Type B pancreatic cell (in vitro differentiated cells): Measurements from ENCODE around the gene CD40LG. TPM values are rescaled to one million over a fixed set of nuclear protein-coding genes. Genes with fewer than 3 reads are reported as not detected.

ENCODE experiments used
- DNase-seq: peaks from one replicate; pipeline ENCODE4 v3.0.0; 2021; ENCODE audit warnings: mixed read lengths; ENCODE audit not compliant: unreplicated experiment; ENCODE audit errors: extremely low spot score
- H3K27ac Mint-ChIP-seq: 2 replicates; pipeline ENCODE4 v1.8.0; 2021; ENCODE audit warnings: mild to moderate bottlenecking, mixed read lengths
- H3K27me3 Mint-ChIP-seq: 2 replicates; pipeline ENCODE4 v1.8.0; 2021; ENCODE audit warnings: mixed read lengths
- H3K36me3 Mint-ChIP-seq: 2 replicates; pipeline ENCODE4 v1.8.0; 2021; ENCODE audit warnings: mixed read lengths
- H3K4me1 Mint-ChIP-seq: one replicate; pipeline ENCODE4 v1.8.0; 2021; ENCODE audit warnings: mixed read lengths; ENCODE audit not compliant: unreplicated experiment
- H3K4me3 Mint-ChIP-seq: 2 replicates; pipeline ENCODE4 v1.8.0; 2021; ENCODE audit warnings: mild to moderate bottlenecking, mixed read lengths
- H3K9me3 Mint-ChIP-seq: 2 replicates; pipeline ENCODE4 v1.8.0; 2021; ENCODE audit warnings: mixed read lengths
- total RNA-seq: library from RNA; stranded (reverse); gene quantifications from 2 replicates; pipeline ENCODE4 v1.2.1, GENCODE V29; 2021; ENCODE audit warnings: low replicate concordance
- TF ChIP-seq, protein P1 (sequence below): fragments of 200-600 bp; sonication (generic); conservative IDR thresholded peaks from 2 replicates; pipeline ENCODE4 v1.5.0; 2021; ENCODE audit warnings: antibody characterized with exemption, mild to moderate bottlenecking

CD40LG gene
- total RNA-seq, 1 donor from 2014 or later: not detected

DNA sequence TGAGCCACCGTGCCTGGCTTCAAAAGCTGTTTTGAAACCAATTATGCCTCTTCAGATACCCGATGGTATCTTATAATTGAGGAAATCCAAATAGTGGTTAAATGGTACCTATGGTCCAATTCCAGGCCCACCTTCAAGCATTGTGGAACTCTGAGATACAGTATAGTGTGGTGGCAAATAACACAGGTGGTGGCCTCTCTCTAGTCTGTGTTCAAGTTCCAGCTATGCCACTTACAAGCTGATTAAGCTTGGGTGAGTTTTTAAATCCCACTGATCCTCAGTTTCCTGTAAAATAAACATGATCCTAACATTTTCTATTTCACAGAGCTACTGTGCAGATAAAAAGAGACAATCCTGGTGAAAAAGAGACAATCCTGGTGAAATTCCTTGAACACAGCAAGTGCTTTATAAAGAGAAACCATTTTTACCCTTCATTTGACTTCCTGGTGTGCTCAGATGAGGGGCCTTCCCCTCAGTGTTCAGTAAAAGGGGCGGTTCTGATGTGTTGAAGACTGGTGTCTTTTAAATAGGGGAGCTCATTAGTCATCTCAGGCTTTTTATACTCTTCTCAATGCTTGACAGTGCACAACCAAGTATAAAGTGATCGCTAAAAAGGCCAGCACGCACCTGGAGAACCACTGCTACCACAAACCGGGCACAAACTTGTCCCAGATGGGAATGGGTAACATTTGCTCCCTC, 30.8 kb upstream of the CD40LG start:
- TF ChIP-seq, protein P1, sequence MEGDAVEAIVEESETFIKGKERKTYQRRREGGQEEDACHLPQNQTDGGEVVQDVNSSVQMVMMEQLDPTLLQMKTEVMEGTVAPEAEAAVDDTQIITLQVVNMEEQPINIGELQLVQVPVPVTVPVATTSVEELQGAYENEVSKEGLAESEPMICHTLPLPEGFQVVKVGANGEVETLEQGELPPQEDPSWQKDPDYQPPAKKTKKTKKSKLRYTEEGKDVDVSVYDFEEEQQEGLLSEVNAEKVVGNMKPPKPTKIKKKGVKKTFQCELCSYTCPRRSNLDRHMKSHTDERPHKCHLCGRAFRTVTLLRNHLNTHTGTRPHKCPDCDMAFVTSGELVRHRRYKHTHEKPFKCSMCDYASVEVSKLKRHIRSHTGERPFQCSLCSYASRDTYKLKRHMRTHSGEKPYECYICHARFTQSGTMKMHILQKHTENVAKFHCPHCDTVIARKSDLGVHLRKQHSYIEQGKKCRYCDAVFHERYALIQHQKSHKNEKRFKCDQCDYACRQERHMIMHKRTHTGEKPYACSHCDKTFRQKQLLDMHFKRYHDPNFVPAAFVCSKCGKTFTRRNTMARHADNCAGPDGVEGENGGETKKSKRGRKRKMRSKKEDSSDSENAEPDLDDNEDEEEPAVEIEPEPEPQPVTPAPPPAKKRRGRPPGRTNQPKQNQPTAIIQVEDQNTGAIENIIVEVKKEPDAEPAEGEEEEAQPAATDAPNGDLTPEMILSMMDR: no peak
- Mint-ChIP-seq H3K4me3 (no peak overlapping the region), H3K27ac (no peak overlapping the region)

DNA sequence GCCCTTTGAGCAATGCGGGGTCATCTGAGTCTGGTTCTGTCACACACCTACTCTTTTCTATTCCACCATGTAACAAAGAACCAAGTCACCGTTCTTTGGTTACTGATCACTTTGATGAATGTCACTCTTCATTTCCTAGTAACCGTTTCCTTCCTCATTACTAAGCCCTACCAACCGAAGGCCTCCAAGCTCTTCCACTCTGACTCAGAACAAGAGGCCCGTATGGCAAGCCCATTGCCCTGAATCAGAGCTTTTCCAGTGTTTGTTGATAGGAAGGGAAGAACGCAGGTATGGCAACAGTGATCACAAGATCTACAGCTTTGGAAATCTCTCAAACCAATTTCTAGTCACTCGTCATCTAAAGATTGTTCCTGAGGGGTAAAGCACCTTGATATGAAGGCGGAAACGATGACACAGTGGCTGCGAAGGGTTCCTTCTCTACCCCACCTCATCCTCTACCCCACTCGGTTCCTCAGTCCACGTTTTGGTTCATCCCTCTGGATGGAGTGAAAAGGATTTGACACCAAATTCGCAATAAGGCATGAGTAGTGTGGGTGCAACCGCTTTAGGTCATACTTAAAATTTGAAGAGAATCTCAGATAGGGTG, 28.0 kb upstream of the CD40LG start:
- H3K27me3 Mint-ChIP-seq: no peaks in the 10 kb centered on the region
- H3K4me3 Mint-ChIP-seq: no peak overlapping the region
- H3K9me3 Mint-ChIP-seq: no peaks in the 10 kb centered on the region
- TF ChIP-seq, protein P1: no peak
- no peaks in the 10 kb centered on the region for H3K36me3 Mint-ChIP-seq
- DNase-seq: no peak
- no peak overlapping the region for H3K27ac Mint-ChIP-seq
- no peaks in the 10 kb centered on the region for H3K4me1 Mint-ChIP-seq

More for the DNA sequence above, 30.8 kb upstream of the CD40LG start:
- H3K4me1 Mint-ChIP-seq: no peaks in the 10 kb centered on the region
- DNase-seq: no peak
- no peaks in the 10 kb centered on the region for H3K36me3 Mint-ChIP-seq
- no peaks in the 10 kb centered on the region for H3K27me3 Mint-ChIP-seq
- H3K9me3 Mint-ChIP-seq: no peaks in the 10 kb centered on the region

DNA sequence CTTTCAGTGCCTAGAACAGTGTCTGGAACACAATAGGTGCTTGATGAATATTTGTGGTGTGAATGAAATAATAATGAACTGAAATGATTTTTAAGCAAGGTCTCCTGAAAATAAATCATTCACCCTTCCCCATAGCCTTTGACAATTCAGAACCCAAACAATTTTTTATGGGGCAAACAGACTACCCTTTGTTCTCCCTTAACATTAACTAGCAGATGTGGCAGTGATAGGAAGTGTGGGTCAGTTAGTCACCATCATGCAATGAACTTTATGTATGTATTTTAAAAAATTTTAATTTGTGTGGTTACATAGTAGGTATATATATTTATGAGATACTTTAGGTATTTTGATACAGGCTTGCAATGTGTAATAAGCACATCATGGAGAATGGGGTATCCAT, 27.2 kb upstream of the CD40LG start:
- Mint-ChIP-seq H3K4me1 (no peaks in the 10 kb centered on the region), H3K27ac (no peak overlapping the region), H3K36me3 (no peaks in the 10 kb centered on the region), H3K9me3 (no peaks in the 10 kb centered on the region), H3K4me3 (no peak overlapping the region), H3K27me3 (no peaks in the 10 kb centered on the region)
- DNase-seq: no peak
- TF ChIP-seq, protein P1: no peak

DNA sequence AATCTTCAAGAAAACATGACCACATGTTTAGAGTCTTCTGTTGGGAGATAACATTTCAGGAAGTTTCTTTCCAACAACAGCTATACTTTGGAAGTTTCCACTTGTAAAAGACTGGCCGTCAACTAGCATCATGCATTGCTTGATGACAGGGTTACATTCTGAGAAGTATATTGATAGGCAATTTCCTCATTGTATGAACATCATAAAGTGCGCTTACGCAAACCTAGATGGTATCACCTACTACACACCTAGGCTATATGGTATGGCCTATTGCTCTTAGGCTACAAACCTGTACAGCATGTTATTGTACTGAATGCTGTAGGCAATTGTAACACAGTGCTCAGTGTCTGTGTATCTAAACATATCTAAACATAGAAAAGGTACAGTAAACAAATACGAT, 25.4 kb upstream of the CD40LG start:
- no peaks in the 10 kb centered on the region for H3K4me1 Mint-ChIP-seq
- H3K27me3 Mint-ChIP-seq: no peaks in the 10 kb centered on the region
- no peak overlapping the region for H3K27ac Mint-ChIP-seq
- TF ChIP-seq, protein P1: no peak
- no peak for DNase-seq
- H3K36me3 Mint-ChIP-seq: no peaks in the 10 kb centered on the region
- H3K4me3 Mint-ChIP-seq: no peak overlapping the region
- H3K9me3 Mint-ChIP-seq: no peaks in the 10 kb centered on the region

DNA sequence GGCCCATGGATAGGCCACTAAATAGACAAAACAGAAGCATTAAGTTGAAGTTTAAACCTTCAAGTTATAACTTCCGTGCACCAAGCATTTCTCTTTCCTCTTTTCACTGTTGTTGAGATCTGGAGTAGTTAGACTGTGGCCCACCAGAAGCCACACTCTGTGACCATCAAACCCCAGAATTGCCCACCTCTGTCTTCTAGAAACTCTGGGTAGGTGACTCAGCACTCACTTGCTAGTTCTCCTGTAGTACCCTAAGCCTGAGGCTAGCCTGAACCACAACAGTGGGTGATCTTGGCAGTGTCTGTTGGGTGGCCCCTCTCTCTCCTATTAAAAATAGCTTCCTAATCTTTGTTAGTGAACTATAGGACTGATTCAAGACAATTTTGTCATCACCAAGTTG, 24.6 kb upstream of the CD40LG start:
- Mint-ChIP-seq H3K4me3 (no peak overlapping the region), H3K4me1 (no peaks in the 10 kb centered on the region), H3K27ac (no peak overlapping the region), H3K27me3 (no peaks in the 10 kb centered on the region), H3K36me3 (no peaks in the 10 kb centered on the region), H3K9me3 (no peaks in the 10 kb centered on the region)
- DNase-seq: no peak
- TF ChIP-seq, protein P1: no peak
